Muscle layer of duodenum (tissue), 2 donors: ENCODE measurements around the gene TYROBP.

Experiments used
- H3K27ac ChIP-seq: one replicate; pipeline ENCODE4 v1.7.0; 2013; ENCODE audit warnings: mild to moderate bottlenecking, low read length
- H3K27me3 ChIP-seq: one replicate; pipeline ENCODE4 v1.7.0; 2013; ENCODE audit warnings: low read depth, mild to moderate bottlenecking, control low read depth, low read length
- H3K36me3 ChIP-seq, 2 donors: one replicate each; pipeline ENCODE4 v1.7.0; 2013; ENCODE audit warnings: low read length in 2 of 2, control low read depth in 1 of 2, mild to moderate bottlenecking in 1 of 2; ENCODE audit not compliant: insufficient read depth in 2 of 2, control insufficient read depth in 1 of 2
- H3K4me1 ChIP-seq, 2 donors: one replicate each; pipeline ENCODE4 v1.7.0; 2013; ENCODE audit warnings: low read length in 2 of 2, mild to moderate bottlenecking in 2 of 2, control low read depth in 1 of 2, moderate library complexity in 1 of 2; ENCODE audit not compliant: insufficient read depth in 2 of 2, control insufficient read depth in 1 of 2
- H3K4me3 ChIP-seq, 2 donors: one replicate each; pipeline ENCODE4 v1.7.0; 2013; ENCODE audit warnings: low read length in 2 of 2, low read depth in 1 of 2, mild to moderate bottlenecking in 1 of 2
- H3K9me3 ChIP-seq, 2 donors: one replicate each; pipeline ENCODE4 v1.7.0; 2013; ENCODE audit warnings: low read length in 2 of 2, control low read depth in 1 of 2, mild to moderate bottlenecking in 1 of 2; ENCODE audit not compliant: control insufficient read depth in 1 of 2
- donor health status: healthy.

TYROBP gene

GRCh38 chr19:35868172-35868822, 39.8 kb downstream of the TYROBP start, which contains the start of gene APLP1:
Gene APLP1, plus strand, starts transcription at chr19:35868574. Its CDS starts 63 bp downstream, at chr19:35868637.
- Histone ChIP-seq H3K9me3 (no peaks in the 10 kb centered on the region), H3K36me3 (no peaks in the 10 kb centered on the region), H3K4me3 (peak within 1 kb of the TSS in 1 of 2 donors; percentile 60), H3K27me3 (peaks cover 18% of the 10 kb centered on the region), H3K27ac (no peak within 1 kb of the TSS), H3K4me1 (peaks cover 10 to 23% of the 10 kb centered on the region in 2 donors)

DNA sequence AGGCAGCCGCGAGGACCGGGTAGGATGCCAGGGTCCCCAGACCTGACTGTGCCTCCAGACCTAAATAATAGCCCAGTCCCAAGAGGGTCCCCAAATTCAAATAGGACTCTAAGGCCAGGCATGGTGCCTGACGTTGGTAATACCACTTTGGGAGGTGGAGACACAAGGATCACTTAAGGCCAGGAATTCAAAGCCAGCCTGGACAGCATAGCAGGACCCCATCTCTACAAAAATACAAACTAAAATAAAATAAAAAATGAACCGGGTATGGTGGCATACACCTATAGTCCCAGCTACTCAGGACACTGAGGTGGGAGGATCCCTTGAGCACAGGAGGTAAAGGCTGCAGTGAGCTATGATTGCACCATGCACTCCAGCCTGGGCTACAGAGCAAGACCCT, 45.1 kb downstream of the TYROBP start:
- no peak overlapping the region for H3K4me3 ChIP-seq
- no peaks in the 10 kb centered on the region for H3K36me3 ChIP-seq
- peaks cover 21% of the 10 kb centered on the region for H3K27me3 ChIP-seq
- H3K9me3 ChIP-seq = no peaks in the 10 kb centered on the region
- H3K27ac ChIP-seq = no peak overlapping the region
- H3K4me1 ChIP-seq = peaks cover 0 to 2% of the 10 kb centered on the region in 2 donors

DNA sequence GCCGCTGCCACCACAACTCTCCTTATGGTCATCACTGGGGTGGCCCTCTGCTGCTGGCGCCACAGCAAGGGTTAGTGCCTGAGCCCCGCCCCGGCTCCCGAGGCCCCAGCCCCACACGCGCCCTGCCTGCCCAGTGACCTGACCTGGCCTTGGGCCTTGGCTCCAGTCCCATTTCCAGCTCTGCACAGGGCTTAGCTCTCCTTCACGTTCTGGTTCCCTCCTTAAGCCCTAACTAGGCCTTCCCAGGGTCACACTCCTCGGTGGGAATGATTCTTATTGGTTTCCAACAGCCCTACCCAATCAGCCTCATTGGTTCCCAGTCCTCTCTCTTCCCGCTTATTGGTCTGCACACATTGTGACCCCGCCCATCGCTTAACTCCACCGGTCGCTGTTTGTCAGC, 45.6 kb downstream of the TYROBP start:
- Histone ChIP-seq H3K4me1 (no peaks in the 10 kb centered on the region), H3K27me3 (peaks cover 16% of the 10 kb centered on the region)

DNA sequence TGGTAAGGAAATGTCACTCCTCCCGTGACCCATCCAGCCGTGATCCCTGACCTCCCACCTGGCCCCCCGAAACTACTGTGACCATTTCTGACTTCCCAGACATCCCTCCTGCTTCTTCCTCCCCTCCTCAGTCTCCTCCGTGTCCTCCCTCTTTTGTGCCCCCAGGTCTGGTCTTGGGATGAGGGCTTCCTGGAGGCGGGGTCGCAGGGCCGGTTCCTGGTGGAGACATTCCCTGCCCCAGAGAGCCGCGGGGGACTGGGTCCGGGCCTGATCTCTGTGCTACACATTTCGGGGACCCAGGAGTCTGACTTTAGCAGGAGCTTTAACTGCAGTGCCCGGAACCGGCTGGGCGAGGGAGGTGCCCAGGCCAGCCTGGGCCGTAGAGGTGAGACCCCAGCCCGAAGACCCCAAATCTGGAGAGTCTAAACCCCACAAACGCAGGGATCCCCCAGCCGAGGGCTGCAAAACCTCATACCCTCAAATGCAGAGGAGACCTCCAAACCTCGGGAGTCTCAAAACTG, 46.4 kb downstream of the TYROBP start:
- no peak overlapping the region for H3K27ac ChIP-seq
- peaks cover 16% of the 10 kb centered on the region for H3K27me3 ChIP-seq
- H3K9me3 ChIP-seq = no peaks in the 10 kb centered on the region
- H3K36me3 ChIP-seq = no peaks in the 10 kb centered on the region
- peaks cover 0 to 6% of the 10 kb centered on the region in 2 donors for H3K4me1 ChIP-seq
- H3K4me3 ChIP-seq = no peak overlapping the region

More for the DNA sequence above, 45.6 kb downstream of the TYROBP start:
- Histone ChIP-seq H3K4me3 (no peak overlapping the region), H3K9me3 (no peaks in the 10 kb centered on the region), H3K36me3 (no peaks in the 10 kb centered on the region), H3K27ac (no peak overlapping the region)

- Histone ChIP-seq H3K4me3 (no peak overlapping the region), H3K27ac (no peak overlapping the region), H3K9me3 (no peaks in the 10 kb centered on the region), H3K36me3 (no peaks in the 10 kb centered on the region), H3K4me1 (peaks cover 0 to 13% of the 10 kb centered on the region in 2 donors), H3K27me3 (peaks cover 21% of the 10 kb centered on the region)
These were observed 47.1 kb downstream of the TYROBP start for GRCh38 chr19:35860818-35861639.

DNA sequence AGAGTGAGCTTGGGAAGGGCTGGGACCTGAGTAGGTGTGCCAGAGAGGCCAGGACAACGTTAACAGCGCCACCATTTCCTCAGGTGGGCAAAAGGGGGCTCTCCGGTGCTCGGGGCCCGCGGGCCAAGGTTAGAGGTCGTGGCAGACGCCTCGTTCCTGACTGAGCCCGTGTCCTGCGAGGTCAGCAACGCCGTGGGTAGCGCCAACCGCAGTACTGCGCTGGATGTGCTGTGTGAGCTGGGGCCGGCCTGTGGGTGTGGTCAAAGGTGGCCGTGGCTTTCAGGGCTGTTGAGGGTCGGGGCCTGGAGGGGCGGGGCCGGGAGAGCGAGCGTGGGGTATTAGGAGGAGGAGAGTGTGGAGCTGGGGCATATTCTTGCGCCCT, 47.7 kb downstream of the TYROBP start:
- Histone ChIP-seq H3K27ac (no peak overlapping the region), H3K36me3 (no peaks in the 10 kb centered on the region), H3K9me3 (no peaks in the 10 kb centered on the region), H3K27me3 (peaks cover 26% of the 10 kb centered on the region), H3K4me3 (no peak overlapping the region), H3K4me1 (peaks cover 0 to 15% of the 10 kb centered on the region in 2 donors)

- H3K27me3 ChIP-seq = peaks cover 31% of the 10 kb centered on the region
These were observed 48.7 kb downstream of the TYROBP start for GRCh38 chr19:35859414-35859813.

DNA sequence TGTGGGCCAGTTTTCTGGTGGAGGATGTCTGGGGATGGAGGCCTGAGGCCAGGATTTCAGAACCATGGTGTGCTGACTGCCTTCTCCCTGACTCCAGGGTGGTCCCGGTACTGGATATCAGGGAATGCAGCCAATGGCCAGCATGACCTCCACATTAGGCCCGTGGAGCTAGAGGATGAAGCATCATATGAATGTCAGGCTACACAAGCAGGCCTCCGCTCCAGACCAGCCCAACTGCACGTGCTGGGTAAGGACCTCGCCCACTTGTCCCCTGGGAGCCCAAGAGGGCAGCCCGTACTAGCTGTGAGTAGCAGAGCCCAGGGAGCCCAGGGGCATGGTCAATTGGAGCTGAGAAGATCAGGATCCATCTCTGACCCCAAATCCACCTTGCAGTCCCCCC, 49.8 kb downstream of the TYROBP start:
- no peaks in the 10 kb centered on the region for H3K9me3 ChIP-seq
- H3K4me1 ChIP-seq = peaks cover 0 to 15% of the 10 kb centered on the region in 2 donors
- no peaks in the 10 kb centered on the region for H3K36me3 ChIP-seq
- no peak overlapping the region for H3K4me3 ChIP-seq
- no peak overlapping the region for H3K27ac ChIP-seq
- peaks cover 31% of the 10 kb centered on the region for H3K27me3 ChIP-seq

More at GRCh38 chr19:35859414-35859813, 48.7 kb downstream of the TYROBP start:
- Histone ChIP-seq H3K36me3 (no peaks in the 10 kb centered on the region), H3K4me3 (no peak overlapping the region), H3K4me1 (peaks cover 0 to 15% of the 10 kb centered on the region in 2 donors), H3K9me3 (no peaks in the 10 kb centered on the region), H3K27ac (no peak overlapping the region)

DNA sequence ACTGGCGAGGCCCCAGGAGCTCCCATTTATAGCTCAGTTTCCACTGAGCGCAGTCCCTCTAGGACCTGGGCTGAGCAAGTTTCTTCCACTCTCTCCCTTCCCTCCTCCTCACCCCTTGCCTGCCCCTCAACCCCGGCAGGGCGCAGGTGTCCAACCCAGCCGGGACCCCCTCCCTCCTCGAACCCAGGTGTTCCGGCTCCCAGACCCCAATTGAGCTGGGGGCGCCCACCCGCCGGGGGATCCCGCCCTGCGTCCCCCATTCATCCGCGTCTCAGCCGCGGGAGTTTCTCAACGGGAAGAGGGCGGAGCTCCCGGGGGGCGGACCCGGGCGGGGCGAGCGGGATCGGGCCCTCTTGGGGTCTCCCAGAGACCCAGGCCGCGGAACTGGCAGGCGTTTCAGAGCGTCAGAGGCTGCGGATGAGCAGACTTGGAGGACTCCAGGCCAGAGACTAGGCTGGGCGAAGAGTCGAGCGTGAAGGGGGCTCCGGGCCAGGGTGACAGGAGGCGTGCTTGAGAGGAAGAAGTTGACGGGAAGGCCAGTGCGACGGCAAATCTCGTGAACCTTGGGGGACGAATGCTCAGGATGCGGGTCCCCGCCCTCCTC, 51.4 kb downstream of the TYROBP start, which contains the start of gene KIRREL2:
TSS of gene KIRREL2 (plus strand) at position 366 of the 604 bp plus-strand sequence. CDS start at position 575, 209 bp downstream.
- Histone ChIP-seq H3K4me3 (peak within 1 kb of the TSS; percentile 39 to 78), H3K4me1 (peaks cover 0 to 15% of the 10 kb centered on the region in 2 donors), H3K36me3 (no peaks in the 10 kb centered on the region), H3K9me3 (no peaks in the 10 kb centered on the region), H3K27me3 (peaks cover 25% of the 10 kb centered on the region), H3K27ac (no peak within 1 kb of the TSS)
